Ovary (tissue), 9 donors: ENCODE results near the gene UCN. TPM values are rescaled to one million over a fixed set of nuclear protein-coding genes. Genes with fewer than 3 reads are reported as not detected.

Experiments
- DNase-seq, 5 donors: peaks; one replicate each; pipeline ENCODE4 v3.0.0-alpha.2; 2019 to 2020
- H3K27ac ChIP-seq, 2 donors: fragments of 200-600 bp; one replicate each; pipeline versions ENCODE4 v1.5.1 to v1.8.0; 2019 to 2022
- H3K27me3 ChIP-seq: fragments of 200-600 bp; one replicate; pipeline ENCODE4 v1.8.0; 2022
- H3K36me3 ChIP-seq: fragments of 200-600 bp; sonication (generic); one replicate; pipeline ENCODE4 v1.5.1; 2019
- H3K4me1 ChIP-seq: one replicate; pipeline ENCODE4 v1.8.1; 2013; ENCODE audit warnings: mild to moderate bottlenecking, moderate library complexity; ENCODE audit not compliant: insufficient read depth
- H3K4me3 ChIP-seq: fragments of 200-600 bp; sonication (generic); one replicate; pipeline ENCODE4 v1.5.1; 2017
- H3K9me3 ChIP-seq, 2 donors: fragments of 200-600 bp in 1 of 2; sonication (generic) in 1 of 2; one replicate each; pipeline versions ENCODE4 v1.5.1 to v1.8.1; 2013 to 2019; ENCODE audit warnings: mild to moderate bottlenecking in 1 of 2, moderate library complexity in 1 of 2
- CTCF ChIP-seq, 3 donors: fragments of 450-650 bp in 2 of 3; fragments of 200-600 bp in 1 of 3; IDR thresholded peaks; one replicate each; pipeline versions ENCODE4 v1.5.1 to v1.8.0; 2016 to 2022; ENCODE audit warnings: antibody characterized with exemption in 3 of 3, mild to moderate bottlenecking in 1 of 3
- EP300 ChIP-seq: sonication (generic); formaldehyde crosslinking; IDR thresholded peaks from one replicate; pipeline ENCODE4 v1.6.1; 2017; ENCODE audit warnings: antibody characterized with exemption
- POLR2A ChIP-seq: fragments of 450-650 bp; IDR thresholded peaks from one replicate; pipeline ENCODE4 v1.6.1; 2017; ENCODE audit warnings: antibody characterized with exemption, mild to moderate bottlenecking, moderate library complexity
- WGBS, 3 donors: extraction: QIAGEN DNeasy Blood & Tissue Kit in 1 of 3; methylation state at CpG; one replicate each; pipeline versions ENCODE4 v1.1.5 to v1.1.7; 2013 to 2017; 5-methylcytosine and 5-hydroxymethylcytosine counted together
- intact Hi-C, 4 donors: fragments of 100-400 bp; cut with DNase I; formaldehyde crosslinking; loops; one replicate each; pipeline versions ENCODE4 v1.11.0 to v1.15.1; 2022 to 2023
- polyA plus RNA-seq, 2 donors: library from polyadenylated mRNA; stranded (reverse); fragments of 200-250 nt in 1 of 2; fragments of 350-450 nt in 1 of 2; fragmentation: Illumina TruSeq in 1 of 2; extraction: RNeasy Lipid Tissue Mini Kit (QIAGEN cat#74804) in 1 of 2; gene quantifications; one replicate each; pipeline ENCODE4 v1.2.3, GENCODE V29; 2013 to 2014
- total RNA-seq, 7 donors: library from RNA; depleted of rRNA in 2 of 7; stranded (reverse); fragments of >200 nt in 2 of 7; fragmentation: NEBNext Ultra II Directional in 3 of 7; extraction: Animal tissue kit (Norgen Biotek cat#: 25700) in 3 of 7; gene quantifications; one replicate each; pipeline versions ENCODE4 v1.1.0 to v1.2.4, GENCODE V29; 2016 to 2023
- donor health status: DM: no; HTN: no; CAD: no; lungs with moderate emphysema.
- donor health status: DM: no; HTN: no; CAD: no.
- donor health status: Bipolar disorder and iron deficiency.
- donor health status: DM: yes; HTN: yes; CAD: no.
- donor health status: DM: no; HTN: no; CAD: no.
- donor health status: DM: yes; HTN: yes; CAD: no.

The UCN gene
- total and polyA plus RNA-seq, 9 donors: 1.4 to 5.6 (median 1.6) TPM; not detected in 1

DNA sequence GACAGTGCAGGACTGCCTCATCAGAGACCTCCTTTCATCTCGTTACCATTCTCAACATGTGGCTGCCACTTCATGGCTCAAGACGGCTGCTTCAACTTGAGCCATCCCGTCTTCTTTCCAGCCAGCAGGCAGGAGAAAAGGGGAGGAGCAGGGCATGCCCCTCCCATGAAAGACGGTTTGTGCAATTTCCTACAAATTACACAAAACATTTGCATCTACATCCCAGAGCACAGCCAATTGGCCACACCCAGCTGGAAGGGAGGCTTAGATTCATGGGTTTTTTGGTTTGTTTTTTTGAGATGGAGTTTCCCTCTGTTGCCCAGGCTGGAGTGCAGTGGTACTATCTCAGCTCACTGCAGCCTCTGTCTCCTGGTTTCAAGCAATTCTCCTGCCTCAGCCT, 11.8 kb downstream of the UCN start:
- intact Hi-C loops: no loop called here
- DNase-seq: no peak
- Histone ChIP-seq H3K27me3 (no peaks in the 10 kb centered on the region), H3K9me3 (no peaks in the 10 kb centered on the region), H3K4me1 (no peaks in the 10 kb centered on the region), H3K36me3 (no peaks in the 10 kb centered on the region), H3K27ac (no peak overlapping the region), H3K4me3 (no peak overlapping the region)
- WGBS, 3 donors: 35 to 50% (median 39%) methylated on average over 4 of the region's 4 CpGs
- no peak for TF ChIP-seq POLR2A
- TF ChIP-seq EP300: no peak
- TF ChIP-seq CTCF (IDR thresholded peaks at IDR 0.05): no peak

DNA sequence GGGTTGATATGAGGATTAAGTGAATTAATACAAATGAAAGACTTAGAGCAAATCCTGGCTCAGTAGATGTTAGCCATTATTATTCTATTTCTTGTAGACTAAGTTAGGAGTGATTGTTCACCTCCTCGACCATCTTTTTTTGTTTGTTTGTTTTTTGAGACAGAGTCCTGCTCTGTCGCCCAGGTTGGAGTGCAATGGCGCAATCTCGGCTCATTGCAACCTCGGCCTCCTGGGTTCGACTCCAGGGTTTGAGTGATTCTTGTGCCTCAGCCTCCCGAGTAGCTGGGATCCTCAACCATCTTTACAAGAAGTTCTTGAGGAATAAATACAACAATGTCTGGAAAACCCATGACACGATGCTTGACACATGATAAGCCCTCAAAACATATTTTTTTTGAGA, 13.3 kb downstream of the UCN start:
- Histone ChIP-seq H3K27ac (no peak overlapping the region), H3K27me3 (no peaks in the 10 kb centered on the region), H3K9me3 (no peaks in the 10 kb centered on the region), H3K4me1 (no peaks in the 10 kb centered on the region), H3K36me3 (no peaks in the 10 kb centered on the region), H3K4me3 (no peak overlapping the region)
- TF ChIP-seq POLR2A: no peak
- TF ChIP-seq CTCF (IDR thresholded peaks at IDR 0.05): no peak
- TF ChIP-seq EP300: no peak
- intact Hi-C loops: no loop called here
- 85 to 86% (median 85%) methylated on average over 8 of the region's 8 CpGs for WGBS, 3 donors
- DNase-seq: no peak

DNA sequence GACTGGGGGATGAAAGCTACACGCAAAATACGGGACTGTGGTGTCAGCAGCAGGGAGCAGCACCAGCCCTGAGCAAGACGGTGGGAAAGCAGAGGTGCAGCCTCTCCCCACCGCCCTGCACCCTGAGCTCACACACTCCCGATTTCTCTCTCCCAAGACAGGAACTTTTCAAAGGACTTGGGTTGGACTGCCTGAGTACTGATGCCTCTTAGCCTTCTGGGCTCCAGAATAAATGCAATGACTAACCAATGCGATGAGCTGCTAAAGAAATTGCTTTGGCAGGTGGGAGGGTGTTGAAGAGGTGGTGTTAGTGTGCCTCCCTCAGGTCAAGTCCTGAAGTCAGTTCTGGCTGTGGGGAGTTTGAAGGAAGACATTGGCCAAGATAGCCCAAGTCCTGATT, 16.4 kb downstream of the UCN start:
- Histone ChIP-seq H3K27ac (no peak overlapping the region), H3K36me3 (no peaks in the 10 kb centered on the region), H3K4me3 (no peak overlapping the region), H3K4me1 (no peaks in the 10 kb centered on the region), H3K9me3 (no peaks in the 10 kb centered on the region), H3K27me3 (no peaks in the 10 kb centered on the region)
- intact Hi-C loops: no loop called here
- no peak for TF ChIP-seq EP300
- TF ChIP-seq POLR2A: no peak
- TF ChIP-seq CTCF (IDR thresholded peaks at IDR 0.05): no peak
- 23 to 34% (median 25%) methylated on average over 6 of the region's 6 CpGs for WGBS, 3 donors
- no peak for DNase-seq

DNA sequence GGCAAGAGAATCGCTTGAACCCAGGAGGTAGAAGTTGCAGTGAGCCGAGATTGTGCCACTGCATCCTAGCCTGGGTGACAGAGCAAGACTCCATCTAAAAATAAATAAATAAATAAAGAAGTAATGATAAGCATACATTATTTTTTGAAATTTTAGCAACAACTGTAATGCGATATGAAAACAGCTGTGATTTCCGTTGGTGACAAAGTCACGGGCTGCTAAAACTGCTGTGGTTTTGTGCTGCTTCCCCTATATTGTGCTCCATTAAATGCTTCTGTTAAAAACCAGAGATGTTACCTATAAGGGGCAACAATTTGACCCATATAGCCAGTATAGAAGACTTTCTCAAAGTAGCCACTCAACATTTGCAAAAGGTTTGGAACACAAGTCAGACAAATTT, 17.7 kb downstream of the UCN start:
- Histone ChIP-seq H3K36me3 (no peaks in the 10 kb centered on the region), H3K4me1 (no peaks in the 10 kb centered on the region), H3K27me3 (no peaks in the 10 kb centered on the region), H3K4me3 (no peak overlapping the region), H3K27ac (no peak overlapping the region), H3K9me3 (no peaks in the 10 kb centered on the region)
- no peak for DNase-seq
- 91 to 93% (median 93%) methylated on average over 5 of the region's 5 CpGs for WGBS, 3 donors
- intact Hi-C loops: no loop called here
- TF ChIP-seq EP300: no peak
- no peak for TF ChIP-seq CTCF (IDR thresholded peaks at IDR 0.05)
- no peak for TF ChIP-seq POLR2A
